Measurements from ENCODE around the gene SESN3. TPM values are rescaled to one million over a fixed set of nuclear protein-coding genes. Genes with fewer than 3 reads are reported as not detected.

Gene SESN3
- total RNA-seq, 1 donor from 2014 or later: 4.7 TPM

DNA sequence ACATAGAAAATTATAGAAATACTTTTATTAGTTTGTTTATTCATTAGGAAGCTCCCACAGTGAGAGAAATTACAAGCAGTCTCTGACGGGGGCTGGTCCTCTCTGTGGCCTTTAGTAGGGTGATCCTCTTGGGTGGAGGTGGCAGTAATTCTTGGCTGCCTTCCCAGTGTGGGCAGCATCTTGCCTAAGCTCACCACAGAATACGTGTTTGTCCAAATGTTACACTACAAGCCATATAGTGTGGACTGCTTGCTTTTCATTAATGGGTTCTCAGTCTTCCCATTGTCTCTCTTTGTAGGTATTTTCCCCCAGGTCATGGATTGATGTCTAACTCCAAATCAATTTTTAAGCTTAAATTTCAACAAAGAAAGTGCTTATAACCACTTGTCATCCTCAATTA is 98.0 kb downstream of the SESN3 start:
- no peak for DNase-seq (ENCODE audit: low read depth)
- Histone ChIP-seq H3K36me3 (ENCODE audit: control insufficient read depth, insufficient read depth, low read length) (no peaks in the 10 kb centered on the region), H3K4me3 (ENCODE audit: low read depth, low read length) (no peak overlapping the region), H3K27me3 (ENCODE audit: control insufficient read depth, insufficient read depth, low read length) (no peaks in the 10 kb centered on the region)
- no peak for TF ChIP-seq CTCF (IDR thresholded peaks at IDR 0.05; ENCODE audit: insufficient read depth, low read length, poor library complexity, severe bottlenecking)

GRCh38 chr11:95128602-95129001 is 102.4 kb downstream of the SESN3 start:
- no peaks in the 10 kb centered on the region for H3K36me3 ChIP-seq (ENCODE audit: control insufficient read depth, insufficient read depth, low read length)
- DNase-seq (ENCODE audit: low read depth): no peak

GRCh38 chr11:95123556-95123955 is 107.4 kb downstream of the SESN3 start:
- Histone ChIP-seq H3K27me3 (ENCODE audit: control insufficient read depth, insufficient read depth, low read length) (no peaks in the 10 kb centered on the region), H3K4me3 (ENCODE audit: low read depth, low read length) (no peak overlapping the region), H3K36me3 (ENCODE audit: control insufficient read depth, insufficient read depth, low read length) (no peaks in the 10 kb centered on the region)
- no peak for DNase-seq (ENCODE audit: low read depth)
- no peak for TF ChIP-seq CTCF (IDR thresholded peaks at IDR 0.05; ENCODE audit: insufficient read depth, low read length, poor library complexity, severe bottlenecking)

More at GRCh38 chr11:95128602-95129001, 102.4 kb downstream of the SESN3 start:
- no peak overlapping the region for H3K4me3 ChIP-seq (ENCODE audit: low read depth, low read length)
- no peak for TF ChIP-seq CTCF (IDR thresholded peaks at IDR 0.05; ENCODE audit: insufficient read depth, low read length, poor library complexity, severe bottlenecking)
- no peaks in the 10 kb centered on the region for H3K27me3 ChIP-seq (ENCODE audit: control insufficient read depth, insufficient read depth, low read length)

GRCh38 chr11:95121698-95122097 is 109.3 kb downstream of the SESN3 start:
- TF ChIP-seq CTCF (IDR thresholded peaks at IDR 0.05; ENCODE audit: insufficient read depth, low read length, poor library complexity, severe bottlenecking): no peak
- Histone ChIP-seq H3K27me3 (ENCODE audit: control insufficient read depth, insufficient read depth, low read length) (no peaks in the 10 kb centered on the region), H3K4me3 (ENCODE audit: low read depth, low read length) (no peak overlapping the region), H3K36me3 (ENCODE audit: control insufficient read depth, insufficient read depth, low read length) (no peaks in the 10 kb centered on the region)
- no peak for DNase-seq (ENCODE audit: low read depth)

- no peak for TF ChIP-seq CTCF (IDR thresholded peaks at IDR 0.05; ENCODE audit: insufficient read depth, low read length, poor library complexity, severe bottlenecking)
- Histone ChIP-seq H3K4me3 (ENCODE audit: low read depth, low read length) (no peak overlapping the region), H3K27me3 (ENCODE audit: control insufficient read depth, insufficient read depth, low read length) (no peaks in the 10 kb centered on the region), H3K36me3 (ENCODE audit: control insufficient read depth, insufficient read depth, low read length) (no peaks in the 10 kb centered on the region)
- no peak for DNase-seq (ENCODE audit: low read depth)
Measured at GRCh38 chr11:95119361-95120060, 111.5 kb downstream of the SESN3 start.

DNA sequence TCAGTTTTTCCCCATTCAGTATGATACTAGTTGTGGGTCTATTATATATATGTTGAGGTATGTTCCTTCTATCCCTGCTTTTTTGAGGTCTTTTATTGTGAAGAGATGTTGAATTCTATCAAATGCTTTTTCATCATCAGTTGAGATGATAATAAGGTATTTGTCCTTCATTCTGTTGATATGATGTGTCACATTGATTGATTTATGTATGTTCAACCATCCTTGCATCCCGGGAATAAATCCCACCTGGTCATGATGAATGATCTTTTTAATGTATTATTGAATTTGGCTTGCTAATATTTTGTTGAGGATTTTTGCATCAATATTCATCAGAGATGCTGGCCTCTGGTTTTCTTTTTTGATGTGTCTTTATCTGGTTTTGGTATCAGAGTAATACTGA is 115.4 kb downstream of the SESN3 start:
- no peaks in the 10 kb centered on the region for H3K27me3 ChIP-seq (ENCODE audit: control insufficient read depth, insufficient read depth, low read length)

More for the DNA sequence above, 115.4 kb downstream of the SESN3 start:
- no peak overlapping the region for H3K4me3 ChIP-seq (ENCODE audit: low read depth, low read length)
- TF ChIP-seq CTCF (IDR thresholded peaks at IDR 0.05; ENCODE audit: insufficient read depth, low read length, poor library complexity, severe bottlenecking): no peak
- no peak for DNase-seq (ENCODE audit: low read depth)
- no peaks in the 10 kb centered on the region for H3K36me3 ChIP-seq (ENCODE audit: control insufficient read depth, insufficient read depth, low read length)
